SKM-1 treated with dmso at 0.1 percent for 144 hours (cell line): ENCODE data around the gene ZFR2.
"Not testable (repeated sequence)": the region's sequence is repeated elsewhere in the genome, so short reads cannot be mapped to it uniquely, and the experiment has no call there.

Experiments
- DNase-seq: peaks from one replicate; lab custom pipeline; 2025; ENCODE audit not compliant: unreplicated experiment; lab: John Stamatoyannopoulos, UW

ZFR2 gene

GRCh38 chr19:3757705-3758104, 111.1 kb downstream of the ZFR2 start:
- not testable (repeated sequence) for DNase-seq
